Measurements from ENCODE around the gene NCEH1. TPM values are rescaled to one million over a fixed set of nuclear protein-coding genes. Genes with fewer than 3 reads are reported as not detected.
"Not testable (repeated sequence)": the region's sequence is repeated elsewhere in the genome, so short reads cannot be mapped to it uniquely, and the experiment has no call there.

NCEH1 gene
- polyA plus RNA-seq, 3 donors = 8.6 to 23.9 (median 20.7) TPM

GRCh38 chr3:172735014-172735413 is 24.1 kb upstream of the NCEH1 start:
- H3K27ac Mint-ChIP-seq = no peak overlapping the region
- no peaks in the 10 kb centered on the region for H3K79me2 ChIP-seq (ENCODE audit: insufficient read depth, low read length)
- intact Hi-C loops (cut with micrococcal nuclease) = no loop called here
- H3K27me3 Mint-ChIP-seq (ENCODE audit: low read depth in 3 of 3) = peaks cover 1 to 2% (median 2%) of the 10 kb centered on the region in 3 donors
- H3K36me3 Mint-ChIP-seq = no peaks in the 10 kb centered on the region
- H3K4me1 ChIP-seq (ENCODE audit: control insufficient read depth in 1 of 2, insufficient read depth in 2 of 2, low read length in 2 of 2) = no peaks in the 10 kb centered on the region
- H3K4me1 Mint-ChIP-seq = peaks cover 2% of the 10 kb centered on the region
- no peak overlapping the region for H3K4me3 Mint-ChIP-seq
- peaks cover 0 to 12% (median 0%) of the 10 kb centered on the region in 7 donors for H3K9me3 Mint-ChIP-seq
- no peaks in the 10 kb centered on the region for H3K9me3 ChIP-seq (replicated peaks in 1 of 2; ENCODE audit: control insufficient read depth in 1 of 2, insufficient read depth in 1 of 2, low read length in 2 of 2)
- no CpG with 5 or more reads among the region's 2 CpGs for WGBS (ENCODE audit: insufficient coverage)
- H3K4me2 ChIP-seq (replicated peaks; ENCODE audit: extremely low read depth, low read length, poor library complexity, severe bottlenecking) = no peak overlapping the region
- no peak overlapping the region for H3K4me3 ChIP-seq (replicated peaks in 1 of 3; ENCODE audit: low read depth in 2 of 3, low read length in 3 of 3)
- no peak overlapping the region for H2AFZ ChIP-seq (ENCODE audit: insufficient read depth, low read depth, low read length, poor library complexity, severe bottlenecking)
- no peaks in the 10 kb centered on the region for H4K20me1 ChIP-seq (ENCODE audit: insufficient read depth, low read length)
- H3K9ac ChIP-seq (ENCODE audit: insufficient read depth, low read length, poor library complexity, severe bottlenecking) = no peak overlapping the region
- no peak overlapping the region for H3K27ac ChIP-seq (ENCODE audit: low read depth in 1 of 2, low read length in 2 of 2)
- DNase-seq = no peak
- no peaks in the 10 kb centered on the region for H3K36me3 ChIP-seq (replicated peaks in 1 of 2; ENCODE audit: control insufficient read depth in 1 of 2, insufficient read depth in 2 of 2, low read length in 2 of 2)
- TF ChIP-seq CTCF (IDR thresholded peaks at IDR 0.05) = no peak
- no peaks in the 10 kb centered on the region for H3K27me3 ChIP-seq (ENCODE audit: control insufficient read depth in 2 of 2, insufficient read depth in 2 of 2, low read length in 2 of 2)

DNA sequence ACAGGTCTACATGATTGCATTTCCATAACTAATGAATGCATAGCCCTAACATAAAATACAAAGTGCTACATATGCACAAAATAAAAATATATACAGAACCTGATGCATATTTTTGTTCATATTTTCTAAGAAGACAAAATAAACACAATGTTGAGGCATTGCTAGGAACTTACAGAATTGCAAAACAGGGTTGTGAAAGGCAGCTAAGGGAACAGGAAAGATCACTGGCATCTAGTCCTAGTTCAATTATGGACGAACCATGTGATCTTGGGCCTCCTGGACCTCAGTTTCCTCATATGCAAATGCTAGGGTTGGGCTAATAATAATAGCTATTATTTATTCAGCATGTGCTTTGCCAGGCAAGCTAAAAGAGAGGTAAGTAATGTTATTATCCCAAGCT is 15.5 kb upstream of the NCEH1 start:
- no peaks in the 10 kb centered on the region for H3K79me2 ChIP-seq (ENCODE audit: insufficient read depth, low read length)
- H2AFZ ChIP-seq (ENCODE audit: insufficient read depth, low read depth, low read length, poor library complexity, severe bottlenecking) = peak overlapping the region; percentile 37
- H4K20me1 ChIP-seq (ENCODE audit: insufficient read depth, low read length) = no peaks in the 10 kb centered on the region
- no peaks in the 10 kb centered on the region for H3K36me3 ChIP-seq (replicated peaks in 1 of 2; ENCODE audit: control insufficient read depth in 1 of 2, insufficient read depth in 2 of 2, low read length in 2 of 2)
- no CpG with 5 or more reads among the region's 1 CpG for WGBS (ENCODE audit: insufficient coverage)
- no peak overlapping the region for H3K4me3 ChIP-seq (replicated peaks in 1 of 3; ENCODE audit: low read depth in 2 of 3, low read length in 3 of 3)
- Mint-ChIP-seq H3K4me3 (no peak overlapping the region), H3K4me1 (peaks cover 15% of the 10 kb centered on the region), H3K27ac (no peak overlapping the region), H3K9me3 (peaks cover 3 to 13% (median 10%) of the 10 kb centered on the region in 7 donors), H3K27me3 (ENCODE audit: low read depth in 3 of 3) (peaks cover 0 to 1% (median 0%) of the 10 kb centered on the region in 3 donors), H3K36me3 (peaks cover 0 to 2% of the 10 kb centered on the region in 2 donors)
- intact Hi-C loops (cut with micrococcal nuclease) = no loop called here
- H3K9me3 ChIP-seq (replicated peaks in 1 of 2; ENCODE audit: control insufficient read depth in 1 of 2, insufficient read depth in 1 of 2, low read length in 2 of 2) = peaks cover 0 to 10% of the 10 kb centered on the region in 2 donors
- peak overlapping the region; percentile 32 for H3K4me2 ChIP-seq (replicated peaks; ENCODE audit: extremely low read depth, low read length, poor library complexity, severe bottlenecking)
- peaks cover 10 to 12% of the 10 kb centered on the region in 2 donors for H3K4me1 ChIP-seq (ENCODE audit: control insufficient read depth in 1 of 2, insufficient read depth in 2 of 2, low read length in 2 of 2)
- H3K9ac ChIP-seq (ENCODE audit: insufficient read depth, low read length, poor library complexity, severe bottlenecking) = no peak overlapping the region
- peak in 2 of 3 donors; percentile 37 to 84 for DNase-seq
- no peak overlapping the region for H3K27ac ChIP-seq (ENCODE audit: low read depth in 1 of 2, low read length in 2 of 2)
- H3K27me3 ChIP-seq (ENCODE audit: control insufficient read depth in 2 of 2, insufficient read depth in 2 of 2, low read length in 2 of 2) = no peaks in the 10 kb centered on the region
- TF ChIP-seq CTCF (IDR thresholded peaks at IDR 0.05) = no peak

- H3K4me3 ChIP-seq (replicated peaks in 1 of 3; ENCODE audit: low read depth in 2 of 3, low read length in 3 of 3); H3K27me3 Mint-ChIP-seq (ENCODE audit: low read depth in 3 of 3); H3K27me3 ChIP-seq (ENCODE audit: control insufficient read depth in 2 of 2, insufficient read depth in 2 of 2, low read length in 2 of 2); H3K79me2 ChIP-seq (ENCODE audit: insufficient read depth, low read length); H3K4me2 ChIP-seq (replicated peaks; ENCODE audit: extremely low read depth, low read length, poor library complexity, severe bottlenecking); H3K4me3 Mint-ChIP-seq; H3K27ac ChIP-seq (ENCODE audit: low read depth in 1 of 2, low read length in 2 of 2); H2AFZ ChIP-seq (ENCODE audit: insufficient read depth, low read depth, low read length, poor library complexity, severe bottlenecking); intact Hi-C loops (cut with micrococcal nuclease); H4K20me1 ChIP-seq (ENCODE audit: insufficient read depth, low read length); DNase-seq; H3K9ac ChIP-seq (ENCODE audit: insufficient read depth, low read length, poor library complexity, severe bottlenecking); H3K36me3 ChIP-seq (replicated peaks in 1 of 2; ENCODE audit: control insufficient read depth in 1 of 2, insufficient read depth in 2 of 2, low read length in 2 of 2): not testable (repeated sequence)
- H3K27ac Mint-ChIP-seq = peak overlapping the region in 1 of 7 donors; percentile 3
- H3K36me3 Mint-ChIP-seq = peaks cover 0 to 10% of the 10 kb centered on the region in 2 donors
- peaks cover 22 to 32% (median 27%) of the 10 kb centered on the region in 7 donors for H3K9me3 Mint-ChIP-seq
- peaks cover 12% of the 10 kb centered on the region for H3K4me1 Mint-ChIP-seq
- WGBS (ENCODE audit: insufficient coverage) = 98% methylated on average over 7 of the region's 8 CpGs
- Histone ChIP-seq H3K9me3 (replicated peaks in 1 of 2; ENCODE audit: control insufficient read depth in 1 of 2, insufficient read depth in 1 of 2, low read length in 2 of 2) (peaks cover 10 to 28% of the 10 kb centered on the region in 2 donors), H3K4me1 (ENCODE audit: control insufficient read depth in 1 of 2, insufficient read depth in 2 of 2, low read length in 2 of 2) (peaks cover 10 to 12% of the 10 kb centered on the region in 2 donors)
Observed at GRCh38 chr3:172722536-172723040, 11.7 kb upstream of the NCEH1 start.

Measured in CD14-positive monocyte (primary cell).